B cell (primary cell): Measurements from ENCODE around the gene HS3ST1.

Experiments
- CTCF ChIP-seq: fragments of 200-600 bp; IDR thresholded peaks from one replicate; pipeline ENCODE4 v1.8.0; 2022; ENCODE audit warnings: antibody characterized with exemption, mild to moderate bottlenecking
- EZH2 ChIP-seq: IDR thresholded peaks from 2 replicates; pipeline ENCODE4 v1.6.1; 2012; ENCODE audit warnings: borderline replicate concordance, low read depth, mild to moderate bottlenecking, moderate library complexity, low read length; ENCODE audit not compliant: insufficient read depth, poor library complexity, severe bottlenecking

DNA sequence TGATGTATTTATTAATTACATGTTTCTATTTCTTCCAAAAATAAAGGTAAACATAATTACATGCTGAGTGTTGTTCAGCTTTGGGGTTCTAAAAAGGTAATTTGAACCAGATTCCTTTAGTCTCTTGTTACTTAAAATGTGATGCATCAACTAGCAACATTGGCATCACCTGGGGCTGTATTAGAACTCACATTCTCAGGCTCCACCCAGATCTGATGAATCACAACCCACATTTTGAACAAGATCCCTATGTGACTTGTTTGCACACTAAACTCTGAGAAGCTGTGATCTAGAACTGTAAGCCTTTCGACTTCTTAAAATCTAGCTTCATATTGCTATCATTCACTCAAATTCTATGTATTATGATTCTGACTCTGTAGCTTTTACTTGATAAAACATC, 23.0 kb upstream of the HS3ST1 start:
- TF ChIP-seq CTCF (no peak), EZH2 (no peak)
